HepG2 (cell line): ENCODE measurements around the gene INF2. TPM values are rescaled to one million over a fixed set of nuclear protein-coding genes. Genes with fewer than 3 reads are reported as not detected.

Experiments
- AGO1 ChIP-seq: fragments of 200-400 bp; formaldehyde crosslinking; IDR thresholded peaks from 2 replicates; pipeline ENCODE4 v1.6.1; 2017; ENCODE audit warnings: mild to moderate bottlenecking, low read depth, low read length, moderate library complexity; ENCODE audit not compliant: poor library complexity, severe bottlenecking
- AKAP8 ChIP-seq: sonication (generic); formaldehyde crosslinking; IDR thresholded peaks from 2 replicates; pipeline ENCODE4 v1.5.1; 2020; ENCODE audit warnings: mild to moderate bottlenecking, missing genetic modification reagents
- ARNT ChIP-seq: fragments of 450-650 bp; IDR thresholded peaks from 2 replicates; pipeline ENCODE4 v1.6.1; 2017
- CHCHD3 ChIP-seq: sonication (generic); formaldehyde crosslinking; IDR thresholded peaks from 2 replicates; pipeline ENCODE4 v1.8.0; 2022; ENCODE audit warnings: mild to moderate bottlenecking, missing genetic modification reagents, moderate library complexity
- FOXA1 ChIP-seq, 2 experiments: fragments of 450-650 bp in 1 of 2; sonication (generic) in 1 of 2; formaldehyde crosslinking in 1 of 2; IDR thresholded peaks; 2 replicates each; pipeline versions ENCODE4 v1.4.0 to v1.6.1; 2016 to 2020; ENCODE audit warnings: missing genetic modification reagents in 1 of 2
- MTA1 ChIP-seq: sonication (generic); formaldehyde crosslinking; IDR thresholded peaks from 2 replicates; pipeline ENCODE4 v1.4.0; 2020; ENCODE audit warnings: missing genetic modification reagents, mild to moderate bottlenecking, borderline replicate concordance
- NFATC3 ChIP-seq: sonication (generic); formaldehyde crosslinking; IDR thresholded peaks from 2 replicates; pipeline ENCODE4 v1.5.1; 2020; ENCODE audit warnings: mild to moderate bottlenecking, missing genetic modification reagents
- PPARG ChIP-seq: conservative IDR thresholded peaks from 2 replicates; pipeline ENCODE4 v1.6.1; 2016; ENCODE audit warnings: missing biosample characterization, missing genetic modification reagents
- RXRB ChIP-seq: IDR thresholded peaks from 2 replicates; pipeline ENCODE4 v1.6.1; 2016; ENCODE audit warnings: borderline replicate concordance, missing genetic modification reagents, missing compliant biosample characterization
- SNRNP70 ChIP-seq: fragments of 200-400 bp; formaldehyde crosslinking; IDR thresholded peaks from 2 replicates; pipeline ENCODE4 v1.6.1; 2017; ENCODE audit warnings: mild to moderate bottlenecking, low read depth, low read length, moderate library complexity
- SOX6 ChIP-seq, 2 experiments: fragments of 450-650 bp in 1 of 2; sonication (generic) in 1 of 2; formaldehyde crosslinking in 1 of 2; IDR thresholded peaks; 2 replicates each; pipeline versions ENCODE4 v1.4.0 to v1.6.1; 2017 to 2020; ENCODE audit warnings: antibody characterized with exemption in 1 of 2, mild to moderate bottlenecking in 1 of 2, missing genetic modification reagents in 1 of 2
- SP1 ChIP-seq, 2 experiments: fragments of 450-650 bp in 1 of 2; sonication (generic) in 1 of 2; formaldehyde crosslinking in 1 of 2; IDR thresholded peaks; 2 replicates each; pipeline versions ENCODE4 v1.4.0 to v1.6.1; 2016 to 2020; ENCODE audit warnings: missing genetic modification reagents in 1 of 2
- TAF1 ChIP-seq: sonication (generic); formaldehyde crosslinking; IDR thresholded peaks from 2 replicates; pipeline ENCODE4 v1.4.0; 2020; ENCODE audit warnings: missing genetic modification reagents
- ZFP90 ChIP-seq: sonication (generic); formaldehyde crosslinking; IDR thresholded peaks from 2 replicates; pipeline ENCODE4 v1.8.0; 2022; ENCODE audit warnings: missing genetic modification reagents, mild to moderate bottlenecking, inconsistent platforms, borderline replicate concordance
- ZNF205 ChIP-seq: IDR thresholded peaks from 2 replicates; pipeline ENCODE4 v1.6.1; 2018; ENCODE audit warnings: missing biosample characterization, missing genetic modification reagents
- ZNF235 ChIP-seq: sonication (generic); formaldehyde crosslinking; IDR thresholded peaks from 2 replicates; pipeline ENCODE4 v1.8.1; 2023; ENCODE audit warnings: mild to moderate bottlenecking, missing genetic modification reagents, borderline replicate concordance
- ZNF746 ChIP-seq: sonication (generic); formaldehyde crosslinking; IDR thresholded peaks from 2 replicates; pipeline ENCODE4 v1.8.0; 2022; ENCODE audit warnings: mild to moderate bottlenecking, missing genetic modification reagents
- ZNF776 ChIP-seq: sonication (generic); formaldehyde crosslinking; IDR thresholded peaks from 2 replicates; pipeline ENCODE4 v1.4.0; 2020; ENCODE audit warnings: mild to moderate bottlenecking, missing genetic modification reagents
- ZSCAN31 ChIP-seq: sonication (generic); formaldehyde crosslinking; IDR thresholded peaks from 2 replicates; pipeline ENCODE4 v1.5.0; 2020; ENCODE audit warnings: low read depth, mild to moderate bottlenecking, missing genetic modification reagents
- polyA plus RNA-seq, 8 experiments: library from polyadenylated mRNA; depleted of rRNA in 3 of 8; stranded (reverse) in 7 of 8; unstranded in 1 of 8; fragments of >200 nt; fragmentation: Illumina TruSeq in 4 of 8; extraction: Trizol in 4 of 8; gene quantifications; 2 replicates each; pipeline versions ENCODE4 v1.2.1 to v1.2.3, GENCODE V29; 2011 to 2016; ENCODE audit warnings: low read depth in 4 of 8, missing spikeins in 1 of 8, mixed read lengths in 1 of 8; ENCODE audit not compliant: insufficient read depth in 1 of 8
- total RNA-seq, 5 experiments: library from RNA; depleted of rRNA; stranded (reverse); fragments of >200 nt; fragmentation: Illumina TruSeq; extraction: Trizol; gene quantifications; 2 replicates each; pipeline ENCODE4 v1.2.3, GENCODE V29; 2016; ENCODE audit warnings: low read depth in 1 of 5
- TF ChIP-seq, protein P1 (sequence below): sonication (generic); formaldehyde crosslinking; IDR thresholded peaks from 2 replicates; pipeline ENCODE4 v1.4.0; 2020; ENCODE audit warnings: missing genetic modification reagents, borderline replicate concordance
- TF ChIP-seq, protein P2 (sequence below): sonication (generic); formaldehyde crosslinking; IDR thresholded peaks from 2 replicates; pipeline ENCODE4 v1.8.1; 2023; ENCODE audit warnings: mild to moderate bottlenecking, moderate library complexity, missing genetic modification reagents

The INF2 gene
- total and polyA plus RNA-seq, 2 of the 13 experiments (the other 11 are each of a cell fraction or from before 2014, with no cell fraction given) = 16.4 to 26.4 TPM

DNA sequence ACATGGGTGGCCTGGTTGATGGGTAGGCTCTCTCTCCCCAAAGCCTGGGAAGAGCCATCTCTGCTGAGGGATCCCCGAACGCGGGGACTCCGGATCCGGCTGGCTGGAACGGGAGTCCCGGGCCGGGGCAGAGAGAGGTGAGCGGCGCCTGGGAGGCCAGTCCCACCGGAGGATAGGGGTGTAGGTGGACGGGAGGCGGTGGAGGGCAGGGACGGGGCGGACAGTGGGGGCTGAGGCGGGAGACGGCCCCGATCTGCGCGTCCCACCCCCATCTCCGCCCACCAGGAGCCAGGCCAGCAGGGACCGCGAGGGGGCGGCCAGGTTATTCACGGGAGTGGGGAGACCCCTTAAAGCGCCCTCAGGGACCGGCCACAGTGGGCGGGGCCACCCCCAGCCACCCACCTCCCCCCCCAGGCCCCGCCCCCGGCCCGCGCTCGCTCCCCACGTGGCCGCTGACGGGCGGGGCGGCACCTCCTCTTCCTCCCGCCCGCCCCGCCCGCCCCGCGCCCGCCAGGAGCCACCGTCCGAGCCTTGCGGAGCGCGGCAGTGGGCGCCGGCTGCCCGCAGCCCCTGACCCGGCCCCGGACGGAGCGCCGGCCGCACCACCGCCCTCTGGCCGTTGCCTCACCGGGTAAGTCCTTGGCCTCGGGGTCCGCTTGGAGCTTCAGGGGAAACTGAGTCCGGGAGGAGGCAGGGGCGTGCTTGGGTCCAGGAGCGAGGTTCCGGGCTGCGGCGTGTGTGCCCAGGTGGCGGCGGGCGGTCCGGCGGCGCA, at the start of gene INF2 (continued):
- TF ChIP-seq FOXA1 (IDR thresholded peaks at IDR 0.05) = no peak
- TF ChIP-seq FOXA1 (CRISPR knock-in tag; IDR thresholded peaks at IDR 0.05) = no peak
- TF ChIP-seq TAF1 (CRISPR knock-in tag) = no peak; the same call in 1 of the 2 replicates
- no peak for TF ChIP-seq SNRNP70
- no peak; the same call in 1 of the 2 replicates for TF ChIP-seq ZFP90
- TF ChIP-seq ARNT = no peak
- no peak for TF ChIP-seq NFATC3 (CRISPR knock-in tag)
- no peak for TF ChIP-seq SOX6 (IDR thresholded peaks at IDR 0.05)
- no peak for TF ChIP-seq SOX6 (CRISPR knock-in tag; IDR thresholded peaks at IDR 0.05)
- no peak for TF ChIP-seq ZNF205 (CRISPR knock-in tag)
- TF ChIP-seq, protein P1, sequence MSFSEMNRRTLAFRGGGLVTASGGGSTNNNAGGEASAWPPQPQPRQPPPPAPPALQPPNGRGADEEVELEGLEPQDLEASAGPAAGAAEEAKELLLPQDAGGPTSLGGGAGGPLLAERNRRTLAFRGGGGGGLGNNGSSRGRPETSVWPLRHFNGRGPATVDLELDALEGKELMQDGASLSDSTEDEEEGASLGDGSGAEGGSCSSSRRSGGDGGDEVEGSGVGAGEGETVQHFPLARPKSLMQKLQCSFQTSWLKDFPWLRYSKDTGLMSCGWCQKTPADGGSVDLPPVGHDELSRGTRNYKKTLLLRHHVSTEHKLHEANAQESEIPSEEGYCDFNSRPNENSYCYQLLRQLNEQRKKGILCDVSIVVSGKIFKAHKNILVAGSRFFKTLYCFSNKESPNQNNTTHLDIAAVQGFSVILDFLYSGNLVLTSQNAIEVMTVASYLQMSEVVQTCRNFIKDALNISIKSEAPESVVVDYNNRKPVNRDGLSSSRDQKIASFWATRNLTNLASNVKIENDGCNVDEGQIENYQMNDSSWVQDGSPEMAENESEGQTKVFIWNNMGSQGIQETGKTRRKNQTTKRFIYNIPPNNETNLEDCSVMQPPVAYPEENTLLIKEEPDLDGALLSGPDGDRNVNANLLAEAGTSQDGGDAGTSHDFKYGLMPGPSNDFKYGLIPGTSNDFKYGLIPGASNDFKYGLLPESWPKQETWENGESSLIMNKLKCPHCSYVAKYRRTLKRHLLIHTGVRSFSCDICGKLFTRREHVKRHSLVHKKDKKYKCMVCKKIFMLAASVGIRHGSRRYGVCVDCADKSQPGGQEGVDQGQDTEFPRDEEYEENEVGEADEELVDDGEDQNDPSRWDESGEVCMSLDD (CRISPR knock-in tag) = peak; percentile 70; the same call in 1 of the 2 replicates
- TF ChIP-seq RXRB = 0 out of 2 replicates have a peak, but pooled peaks have one; percentile 11
- 0 out of 2 replicates have a peak, but pooled peaks have one; percentile 1 for TF ChIP-seq MTA1 (CRISPR knock-in tag)
- TF ChIP-seq AKAP8 (CRISPR knock-in tag) = no peak
- 0 out of 2 replicates have a peak, but pooled peaks have one; percentile 33 for TF ChIP-seq ZSCAN31
- no peak for TF ChIP-seq ZNF235 (CRISPR knock-in tag)
- no peak for TF ChIP-seq PPARG (CRISPR knock-in tag)
- TF ChIP-seq, protein P2, sequence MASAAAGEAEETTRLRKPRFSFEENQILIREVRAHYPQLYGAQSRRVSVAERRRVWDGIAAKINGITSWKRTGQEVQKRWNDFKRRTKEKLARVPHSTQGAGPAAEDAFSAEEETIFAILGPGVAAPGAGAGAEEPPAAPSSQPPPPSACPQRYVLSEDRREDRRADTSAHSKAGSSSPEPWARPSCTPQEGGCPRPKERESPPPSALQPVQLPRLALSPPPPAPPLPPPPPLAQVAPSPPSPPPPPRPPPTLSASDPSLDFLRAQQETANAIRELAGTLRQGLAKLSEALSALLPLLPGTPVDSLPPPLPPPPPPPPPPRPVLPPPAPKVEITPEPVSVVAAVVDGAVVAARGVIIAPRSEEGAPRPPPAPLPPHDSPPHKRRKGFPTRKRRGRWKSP (CRISPR knock-in tag) = no peak
- no peak for TF ChIP-seq SP1 (IDR thresholded peaks at IDR 0.05)
- TF ChIP-seq SP1 (CRISPR knock-in tag; IDR thresholded peaks at IDR 0.05) = peak; percentile 56; the same call in 1 of the 2 replicates
- no peak; the same call in 1 of the 2 replicates for TF ChIP-seq ZNF776 (CRISPR knock-in tag)
- TF ChIP-seq CHCHD3 (CRISPR knock-in tag) = 0 out of 2 replicates have a peak, but pooled peaks have one; percentile 75
- no peak for TF ChIP-seq ZNF746 (CRISPR knock-in tag)
- TF ChIP-seq AGO1 = no peak
